Astrocyte of the hippocampus (primary cell): ENCODE data around the gene CDH23.

Source experiments
- DNase-seq: peaks from one replicate; pipeline ENCODE4 v3.0.0; 2011; ENCODE audit warnings: low read depth, low spot score

CDH23 gene

DNA sequence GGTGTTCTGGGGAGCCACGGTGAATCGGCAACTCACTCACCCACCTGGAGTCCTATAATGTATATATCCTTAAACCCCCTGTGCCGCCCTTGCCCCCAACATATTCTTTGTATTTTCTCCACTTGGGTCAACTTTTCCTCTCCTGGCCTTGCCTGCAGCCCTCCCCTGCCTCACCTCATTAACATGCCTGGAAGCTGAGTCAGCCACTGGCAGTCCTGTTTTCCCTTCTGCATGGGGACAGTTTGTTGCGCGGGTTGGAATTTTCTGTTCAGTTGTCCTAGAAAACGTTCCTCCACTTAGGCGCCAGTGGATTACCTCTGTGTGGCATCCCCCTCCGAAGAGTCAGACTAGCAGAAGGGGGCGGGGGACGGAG, 225.4 kb downstream of the CDH23 start:
- DNase-seq = peak; percentile 88

DNA sequence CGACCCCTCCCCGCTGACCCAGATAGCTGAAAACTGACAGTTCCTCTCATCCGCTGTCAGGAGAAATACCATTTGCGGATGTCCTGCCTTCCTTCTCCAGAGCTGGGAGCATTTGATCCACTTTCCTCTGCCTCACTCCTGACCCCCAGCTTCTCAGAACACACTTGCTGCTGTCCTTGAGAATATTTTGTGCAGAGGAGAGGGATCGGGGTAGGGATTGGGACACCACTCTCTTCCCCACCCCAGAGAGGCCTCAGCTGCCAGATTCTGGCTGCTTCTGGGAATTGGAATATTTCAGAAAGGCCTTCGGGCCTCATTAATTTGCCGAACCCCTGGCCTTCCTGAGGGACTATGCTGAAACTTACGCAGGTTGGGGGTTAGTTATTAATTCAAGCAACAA, 225.9 kb downstream of the CDH23 start:
- no peak for DNase-seq

DNA sequence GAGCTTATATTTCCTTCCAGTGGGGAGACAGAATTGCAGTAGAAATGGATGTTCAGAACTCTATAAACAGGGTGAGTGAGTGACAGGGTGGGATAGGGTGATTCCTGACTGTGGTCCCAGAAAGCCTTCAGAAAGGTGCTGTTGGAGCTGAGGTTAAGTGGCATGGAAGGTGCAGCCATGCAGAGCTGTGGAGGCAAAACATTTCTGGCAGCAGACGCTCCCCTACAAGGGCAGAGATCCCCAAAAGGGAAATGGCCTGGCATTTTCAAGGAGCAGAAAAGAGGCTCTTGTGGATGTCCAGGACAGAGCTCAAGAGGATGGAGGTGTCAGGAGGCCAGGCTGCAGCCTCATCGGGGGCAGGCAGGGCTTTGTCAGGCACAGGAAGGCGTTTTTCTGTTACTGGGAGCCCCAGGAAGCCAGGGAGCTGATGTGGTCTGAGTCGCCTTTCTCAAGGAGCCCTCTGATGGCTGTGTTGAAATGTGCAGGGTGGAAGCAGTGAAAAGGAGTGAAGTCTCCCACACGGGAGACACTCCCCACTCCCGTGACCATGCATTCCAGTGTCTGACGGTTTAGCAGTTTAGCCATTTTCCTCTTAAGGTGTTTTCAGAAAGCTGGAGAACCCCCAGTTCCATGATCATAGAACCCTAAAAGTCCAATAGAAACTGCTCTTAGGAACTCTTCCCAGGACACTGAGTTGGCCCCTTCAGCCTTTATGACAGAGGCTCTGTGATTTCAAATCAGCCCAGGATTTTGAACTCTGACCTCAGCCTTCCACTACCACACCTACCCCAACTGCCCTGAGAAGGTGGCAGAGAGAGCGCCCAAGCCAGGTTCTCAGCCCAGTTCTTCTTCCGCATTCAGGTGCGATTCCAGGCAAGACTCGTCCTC, 226.6 kb downstream of the CDH23 start:
- peak; percentile 59 for DNase-seq

DNA sequence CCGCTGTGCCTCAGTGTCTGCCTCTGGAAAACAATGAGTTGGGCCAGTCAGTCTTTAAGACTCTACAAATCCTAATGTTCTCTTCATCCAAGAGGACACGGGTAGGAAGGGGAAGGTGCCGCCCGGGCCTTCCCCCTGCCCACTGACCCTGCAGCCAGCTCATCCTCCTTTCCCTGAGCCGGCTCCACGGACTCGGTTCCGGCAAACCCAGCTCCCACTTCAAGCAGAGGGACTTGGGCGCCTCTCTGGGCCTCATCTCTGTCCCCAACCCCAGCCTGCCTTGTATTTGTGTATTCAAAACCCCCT, 227.2 kb downstream of the CDH23 start:
- DNase-seq = no peak

DNA sequence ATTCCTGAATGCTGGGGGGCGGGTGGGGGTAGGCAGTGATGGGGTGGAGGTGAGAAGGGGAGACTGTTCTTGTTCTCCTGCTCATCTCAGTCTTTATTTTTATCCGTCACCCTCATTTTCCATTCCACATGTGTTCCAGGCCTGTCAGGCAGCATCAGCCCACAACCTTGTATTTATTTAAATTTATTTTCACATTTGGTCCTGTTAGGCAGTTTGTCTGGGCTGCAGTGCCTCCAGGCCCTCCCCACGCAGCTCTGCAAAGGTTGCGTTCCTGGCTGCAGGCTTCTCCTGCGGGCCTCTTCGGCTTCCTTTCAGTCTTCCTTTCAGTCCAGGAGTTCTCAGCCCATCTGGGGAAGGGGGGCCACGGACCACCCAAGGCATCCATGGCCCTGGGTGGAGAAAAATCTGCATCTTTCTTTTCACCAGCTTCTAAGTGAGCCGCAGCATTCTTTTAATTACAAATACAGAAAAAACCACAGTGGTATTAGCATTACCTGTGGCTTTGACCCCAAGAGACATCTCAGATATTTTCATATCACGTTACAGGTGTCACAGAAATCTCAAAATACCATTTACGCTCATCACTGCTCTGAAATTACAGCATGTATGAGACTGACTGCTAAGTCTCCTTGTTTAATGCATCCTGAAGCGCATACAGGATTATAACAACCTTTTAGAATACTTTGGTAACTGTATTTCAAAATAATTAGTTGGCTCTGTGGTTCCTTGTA, 228.9 kb downstream of the CDH23 start:
- DNase-seq = no peak

DNA sequence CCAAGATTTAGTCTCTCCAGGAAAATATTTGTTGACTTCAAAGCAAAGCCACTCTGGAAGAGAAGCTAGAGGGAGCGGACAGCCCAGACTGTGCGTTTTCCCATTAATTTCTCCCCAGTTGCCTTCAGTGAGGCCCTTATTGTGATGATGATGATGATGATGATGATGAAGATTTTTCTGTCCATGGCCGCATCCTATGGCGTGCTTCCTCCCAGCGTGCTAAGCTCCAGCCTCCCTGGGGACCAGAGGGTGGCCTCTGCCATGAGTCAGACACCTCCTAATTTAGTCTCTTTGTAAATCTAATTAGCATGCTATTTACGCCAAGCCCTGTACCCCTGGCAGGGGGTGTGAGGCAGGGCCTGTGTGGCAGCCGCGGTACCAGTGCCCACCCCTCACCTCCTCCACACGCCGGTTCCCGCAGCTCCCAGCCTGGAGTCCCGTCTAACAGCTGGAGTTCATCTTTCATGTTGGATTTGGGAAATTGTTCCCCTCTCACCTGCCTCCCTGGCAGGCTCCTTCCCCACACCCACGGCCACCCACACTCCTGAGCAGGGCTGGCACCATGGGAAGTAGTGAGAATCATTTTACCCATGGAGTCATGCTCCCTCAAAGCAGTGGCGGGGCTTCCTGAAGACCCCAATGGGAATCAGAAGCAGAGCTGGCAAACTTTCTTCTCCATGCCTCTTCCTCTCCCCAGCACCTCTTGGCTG, 230.7 kb downstream of the CDH23 start:
- DNase-seq = no peak

DNA sequence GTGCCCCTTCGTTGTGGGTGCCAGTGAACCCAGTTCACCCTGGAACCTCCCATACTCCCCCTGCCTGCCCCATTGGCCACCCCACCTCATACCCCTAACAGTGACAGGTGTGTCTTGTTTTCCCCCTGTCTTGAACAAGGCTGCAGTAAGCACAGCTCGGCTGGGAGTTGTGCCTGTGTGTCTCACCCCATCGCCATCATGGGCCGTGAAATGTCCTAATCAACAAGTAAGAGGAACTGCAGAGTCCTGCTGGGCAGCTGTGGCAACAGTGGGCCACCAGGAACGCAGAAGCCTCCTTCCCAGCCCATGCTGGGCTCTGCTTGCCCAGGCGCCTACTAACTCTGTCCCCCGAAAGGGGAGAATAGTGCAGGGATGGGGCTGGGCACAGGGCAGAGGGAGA, 231.2 kb downstream of the CDH23 start:
- no peak for DNase-seq

DNA sequence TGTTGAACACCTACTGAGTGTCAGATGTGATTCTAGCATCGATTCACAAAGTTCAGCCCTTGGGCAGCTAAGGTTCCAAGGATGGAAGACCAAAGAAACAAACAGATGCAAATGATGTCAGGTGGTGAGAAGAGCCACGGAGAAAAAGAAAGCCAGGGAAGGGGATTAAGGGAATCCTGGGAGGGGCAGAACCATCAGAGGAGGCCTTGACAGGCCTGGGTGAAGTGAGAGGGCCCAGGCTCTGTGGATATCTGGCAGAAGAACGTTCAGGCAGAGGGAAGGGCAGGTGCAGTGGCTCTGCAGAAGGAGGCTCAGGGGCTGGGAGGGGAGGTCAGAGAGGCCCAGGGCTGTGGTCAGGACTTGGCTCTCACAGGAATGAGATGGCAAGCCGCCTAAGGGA, 232.4 kb downstream of the CDH23 start:
- DNase-seq = peak; percentile 20

DNA sequence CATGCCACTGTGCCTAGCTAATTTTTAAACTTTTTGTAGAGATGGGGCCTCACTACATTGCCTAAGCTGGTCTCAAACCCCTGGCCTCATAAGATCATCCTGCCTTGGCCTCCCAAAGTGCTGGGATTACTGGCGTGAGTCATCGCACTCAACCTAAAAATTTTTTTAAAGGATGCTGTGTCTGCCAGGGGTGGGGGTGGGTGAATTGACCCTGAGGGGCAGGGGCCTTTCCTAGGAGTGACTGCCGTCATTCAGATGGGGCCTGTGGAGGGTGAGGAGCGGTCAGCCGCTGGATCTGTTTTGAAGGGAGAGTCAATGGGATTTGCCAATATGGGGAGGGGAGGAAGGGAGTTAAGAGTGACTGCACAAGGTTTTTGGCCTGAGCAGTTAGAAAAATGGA, 233.4 kb downstream of the CDH23 start:
- DNase-seq = no peak

DNA sequence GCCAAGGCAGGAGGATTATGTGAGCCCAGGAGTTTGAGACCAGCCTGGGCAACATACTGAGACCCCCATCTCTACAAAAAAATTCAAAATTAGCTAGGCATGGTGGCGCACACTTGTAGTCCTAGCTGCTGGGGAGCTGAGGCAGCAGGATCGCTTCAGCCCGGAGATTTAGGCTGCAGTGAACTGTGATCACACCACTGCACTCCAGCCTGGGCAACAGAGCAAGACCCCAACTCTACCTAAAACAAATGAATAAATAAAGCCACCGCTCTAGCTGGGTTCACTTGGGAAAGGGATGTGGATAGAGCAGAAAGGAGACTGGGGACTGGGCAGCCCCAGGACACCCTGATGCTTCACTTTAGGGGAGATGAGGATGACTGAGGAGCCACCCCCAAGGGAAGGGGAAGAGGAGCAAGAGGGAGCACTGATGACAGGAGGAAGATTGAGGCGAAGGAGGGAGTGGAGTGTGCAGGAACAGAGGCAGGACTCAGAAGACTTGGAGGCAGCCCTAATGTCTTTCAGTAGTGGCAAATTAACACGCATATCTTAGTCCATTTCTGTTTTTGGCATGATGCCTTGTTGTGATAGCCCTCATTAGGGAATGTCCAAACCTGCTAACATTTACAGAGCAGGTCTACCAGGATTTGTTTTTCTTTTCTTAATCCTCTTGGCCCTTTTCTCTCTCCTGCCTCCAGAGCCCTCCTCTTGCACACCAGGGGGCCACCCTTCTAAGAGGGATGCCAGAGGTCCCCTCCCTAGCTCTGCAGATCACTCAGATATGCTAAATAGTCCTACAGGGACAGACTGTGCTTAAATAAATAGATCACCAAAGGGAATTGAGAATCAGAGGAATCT, 234.5 kb downstream of the CDH23 start:
- DNase-seq = peak; percentile 48

DNA sequence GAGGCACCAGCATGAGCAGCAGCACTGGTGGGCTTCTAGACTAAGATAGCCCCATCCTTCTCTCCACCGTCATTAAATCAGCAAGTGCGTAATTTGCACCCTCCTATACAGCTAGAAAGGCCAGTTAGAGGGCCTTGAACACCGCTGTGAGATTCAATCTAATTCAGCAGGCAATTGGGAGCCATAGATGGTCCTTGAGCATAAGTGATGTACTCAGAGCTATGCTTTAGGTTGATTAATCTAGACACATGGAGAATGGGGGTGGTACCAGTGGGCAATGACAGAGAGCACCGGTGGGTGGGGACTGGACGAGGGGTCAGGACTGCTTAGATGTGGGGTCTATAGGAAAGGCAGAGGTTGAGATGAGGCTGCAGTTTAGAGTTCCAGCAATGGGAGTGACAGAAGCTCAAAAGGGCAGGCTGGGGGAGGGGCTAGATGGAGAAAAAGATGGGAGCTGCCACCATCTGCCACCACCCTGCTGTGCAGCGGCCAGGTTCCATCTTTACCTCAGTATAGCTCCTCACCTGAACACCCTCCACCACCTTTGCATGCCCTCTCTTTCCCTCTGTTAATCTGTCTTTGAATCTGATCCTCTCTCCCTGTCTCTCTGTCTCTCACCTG, 235.6 kb downstream of the CDH23 start:
- DNase-seq = no peak

DNA sequence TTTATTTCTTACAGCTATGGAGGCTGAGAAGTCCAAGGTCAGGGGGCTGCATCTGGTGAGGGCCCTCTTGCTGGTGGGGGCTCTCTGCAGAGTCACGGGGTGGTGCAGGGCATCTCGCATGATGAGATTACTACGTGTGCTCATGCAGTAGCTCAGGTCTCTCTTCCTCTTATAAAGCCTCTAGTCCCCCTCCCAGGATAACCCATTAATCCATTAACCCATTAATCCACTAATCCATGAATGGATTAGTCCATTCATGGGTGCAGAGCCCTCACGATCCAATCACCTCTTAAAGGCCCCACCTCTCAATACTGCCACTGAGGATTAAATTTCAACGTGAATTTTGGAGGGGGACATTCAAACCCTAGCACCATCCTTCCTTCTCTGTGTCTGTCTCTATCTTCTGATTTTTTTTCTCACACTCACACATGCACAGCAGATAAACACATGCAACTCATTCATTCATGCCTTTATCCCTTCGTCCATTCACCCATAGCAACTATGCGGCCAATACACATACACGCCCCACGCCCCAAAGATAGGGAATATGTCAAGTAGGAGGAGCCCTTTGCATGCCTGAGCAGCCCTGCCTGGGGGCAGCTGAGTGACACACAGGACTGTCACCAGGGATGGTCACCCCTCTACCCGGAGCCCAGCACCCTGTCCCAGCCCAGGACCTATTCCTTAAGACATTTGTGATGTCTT, 236.3 kb downstream of the CDH23 start:
- no peak for DNase-seq

DNA sequence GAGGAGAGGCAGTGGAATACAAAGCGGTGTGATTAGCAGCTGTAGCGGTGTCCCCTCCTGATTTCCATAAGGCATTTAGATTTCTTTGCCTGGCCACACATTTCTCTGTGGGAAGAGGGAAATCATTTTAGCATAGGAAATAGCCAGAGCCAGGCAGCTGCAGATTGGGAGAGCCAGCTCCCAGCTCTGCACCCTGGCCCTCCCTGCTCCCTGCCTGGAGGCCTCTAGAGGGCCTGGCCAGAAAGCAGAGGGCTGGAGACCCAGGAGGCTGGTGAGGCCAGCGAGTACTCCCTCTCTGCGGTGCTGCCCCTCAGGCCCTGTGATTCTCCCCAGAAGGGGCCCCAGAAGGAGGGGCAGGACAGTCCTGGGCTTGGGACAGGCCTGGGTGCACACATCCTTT, 237.2 kb downstream of the CDH23 start:
- no peak for DNase-seq

DNA sequence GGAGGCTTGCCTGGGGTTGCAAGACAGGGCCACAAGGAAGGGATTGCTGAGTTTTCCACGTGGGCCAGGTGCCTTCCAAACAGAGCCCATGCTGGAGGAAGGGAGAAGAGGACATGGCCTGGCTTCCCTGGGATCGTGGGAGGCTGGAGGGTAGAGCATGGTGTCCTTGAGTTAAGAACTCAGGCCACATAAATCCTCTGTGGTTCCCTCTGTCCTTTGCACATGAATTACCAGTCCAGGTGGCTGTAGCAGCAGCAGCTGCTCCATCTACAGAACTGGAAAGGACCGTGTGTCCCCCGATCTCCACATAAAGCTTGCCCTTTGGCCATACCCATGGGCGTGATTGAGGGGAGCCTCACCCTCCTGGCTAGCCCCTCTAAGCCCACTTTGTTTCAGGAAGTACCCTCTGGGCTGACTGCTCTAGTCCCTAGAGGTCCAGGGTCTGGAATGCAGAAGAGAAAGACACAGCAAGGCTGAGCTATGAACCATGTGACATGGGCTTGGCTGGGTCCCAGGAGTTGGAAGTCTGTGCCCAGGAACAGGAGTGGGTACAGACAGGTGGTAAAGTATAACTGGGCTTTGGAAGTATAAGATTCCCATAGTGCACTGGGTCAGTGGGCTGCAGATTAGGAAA, 237.9 kb downstream of the CDH23 start:
- DNase-seq = peak; percentile 31

DNA sequence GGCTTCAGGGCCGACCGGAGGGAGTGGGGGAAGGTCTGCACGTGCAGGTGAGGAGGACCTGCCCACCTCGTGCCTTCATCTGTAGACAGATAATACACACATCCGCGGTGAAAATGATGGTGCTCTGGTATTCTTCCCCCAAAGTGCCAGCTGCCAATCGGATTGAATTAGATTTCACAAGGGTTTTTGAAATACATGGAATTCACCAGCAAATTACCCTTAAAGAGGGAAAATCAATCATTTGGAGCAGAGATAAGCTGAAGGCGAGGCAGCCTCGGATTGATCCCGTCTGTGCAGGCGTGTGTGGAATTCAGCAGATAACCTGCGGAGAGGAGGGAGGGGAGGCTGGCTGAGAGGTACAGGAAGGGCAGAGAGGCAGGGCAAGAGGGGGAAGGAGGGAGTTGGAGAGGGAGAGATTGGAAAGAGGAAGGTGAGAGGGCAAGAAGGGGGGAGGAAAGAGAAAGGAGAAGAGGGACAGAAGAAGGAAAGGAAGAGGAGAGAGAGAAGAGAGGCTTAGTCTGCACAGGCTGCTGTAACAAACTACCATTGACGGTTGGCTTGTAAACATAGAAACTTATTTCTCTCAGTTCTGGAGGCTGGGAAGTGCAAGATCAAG, 238.6 kb downstream of the CDH23 start:
- DNase-seq = no peak

DNA sequence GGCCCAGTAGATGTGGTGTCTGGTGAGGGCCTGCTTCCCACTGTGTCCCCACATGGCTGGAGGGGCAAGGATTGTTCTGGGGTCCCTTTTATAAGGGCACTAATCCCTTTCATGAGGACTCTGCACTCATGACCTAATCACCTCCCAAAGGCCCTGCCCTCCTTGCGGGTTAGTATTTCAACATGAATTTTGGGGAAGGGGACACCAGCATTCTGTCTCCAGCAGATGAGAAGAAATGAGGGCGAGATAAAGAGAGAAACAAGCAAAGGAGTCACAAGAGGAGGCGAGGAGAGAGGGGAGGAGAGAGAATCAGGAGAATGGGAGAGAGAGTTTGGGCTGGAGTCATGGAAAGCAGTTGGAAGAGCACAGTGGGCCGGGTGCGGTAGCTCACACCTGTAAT, 239.1 kb downstream of the CDH23 start:
- DNase-seq = no peak

DNA sequence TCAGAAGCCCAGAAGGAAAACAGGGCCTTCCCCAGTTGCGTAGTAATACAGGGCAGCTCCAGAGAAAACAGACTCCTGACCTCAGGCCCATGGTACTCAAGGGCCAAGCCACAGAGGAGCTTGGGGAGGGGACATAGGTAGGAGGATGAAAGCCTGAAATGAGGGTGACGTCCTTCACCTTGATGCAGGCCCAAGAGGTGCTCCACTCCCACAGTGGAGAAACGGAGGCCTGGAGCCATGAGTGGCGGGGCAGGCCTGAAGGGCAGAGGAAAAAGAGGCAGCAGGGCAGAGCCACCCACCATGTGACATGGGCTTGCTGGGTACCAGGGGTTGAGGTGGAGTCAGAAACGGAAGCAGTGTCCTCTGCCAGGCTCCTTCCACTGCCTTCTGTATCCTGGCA, 239.9 kb downstream of the CDH23 start:
- no peak for DNase-seq

DNA sequence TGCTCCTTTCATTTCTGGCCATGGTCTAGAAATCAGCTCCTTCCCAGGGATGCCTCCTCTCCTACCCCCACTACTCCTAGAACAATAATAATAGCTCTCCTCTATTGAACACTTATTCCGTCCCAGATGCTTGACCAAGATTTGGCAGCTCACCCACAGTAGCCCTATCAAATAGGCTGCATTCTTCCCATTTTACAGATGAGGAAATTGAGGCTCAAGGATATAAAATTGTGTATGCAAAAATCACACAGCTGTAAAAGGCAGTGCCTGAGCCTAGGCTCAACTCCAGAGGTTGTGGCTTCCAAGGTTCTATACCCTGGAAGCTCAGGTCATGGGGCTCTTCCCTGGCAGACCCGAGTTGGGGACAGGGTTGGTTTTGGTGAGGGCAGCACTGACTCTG, 240.6 kb downstream of the CDH23 start:
- DNase-seq = no peak

DNA sequence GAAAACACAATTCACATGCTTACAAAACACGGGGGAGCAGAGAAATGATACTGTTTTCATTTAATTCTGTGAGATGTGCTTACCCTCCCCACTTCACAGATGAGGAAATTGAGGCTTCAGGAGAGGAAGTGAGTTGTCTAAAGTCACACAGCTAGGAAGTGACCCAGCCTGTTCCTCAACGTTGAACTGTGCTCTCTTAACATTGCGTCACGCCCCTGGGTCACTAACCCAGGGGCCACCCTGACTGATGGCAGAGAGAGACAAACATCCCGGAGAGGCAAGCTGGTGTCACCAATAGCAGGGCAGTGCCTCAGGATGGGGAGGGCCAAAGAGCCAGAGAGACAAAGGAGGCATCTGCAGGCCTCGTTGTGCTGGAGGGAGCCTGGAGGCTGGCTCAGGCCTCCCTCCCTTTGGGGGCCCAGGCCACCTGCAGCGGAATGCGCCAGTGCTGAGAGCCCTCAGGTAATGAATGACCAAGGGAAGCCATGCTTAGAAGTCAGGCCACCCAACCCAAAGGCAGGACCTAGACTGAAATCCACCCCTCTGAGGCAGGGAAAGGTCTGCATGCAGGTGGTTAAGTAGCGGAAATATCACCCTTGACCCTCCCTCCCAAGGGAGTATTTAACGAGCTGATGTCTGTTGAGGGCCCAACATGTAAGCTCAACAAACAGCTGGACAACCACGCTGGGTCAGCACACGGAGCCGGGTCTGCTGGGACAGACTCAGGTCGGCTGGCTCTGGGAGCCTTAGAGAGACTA, 241.5 kb downstream of the CDH23 start:
- no peak for DNase-seq
